Sciatic nerve (tissue), 2 donors: ENCODE results near the gene ELK4. TPM values are rescaled to one million over a fixed set of nuclear protein-coding genes. Genes with fewer than 3 reads are reported as not detected.

Source experiments
- ATAC-seq: fragments of 200-7000 bp; cut with Tn5 transposase; one replicate; pipeline ENCODE4 v1.9.1; 2020; ENCODE audit warnings: mild to moderate bottlenecking, moderate library complexity
- DNase-seq: peaks from one replicate; pipeline ENCODE4 v3.0.0-alpha.2; 2020; ENCODE audit warnings: low spot score
- intact Hi-C: fragments of 100-400 bp; cut with DNase I; formaldehyde crosslinking; loops from one replicate; pipeline ENCODE4 v1.14.2; 2022
- total RNA-seq: library from RNA; stranded (reverse); fragmentation: NEBNext Ultra II Directional; extraction: Animal tissue kit (Norgen Biotek cat#: 25700); gene quantifications from one replicate; pipeline ENCODE4 v1.2.1, GENCODE V29; 2021
- donor health status: DM: no; HTN: no; CAD: no.
- donor health status: DM: no; HTN: no; CAD: no.

Gene ELK4
- total RNA-seq, 1 donor from 2014 or later: 72.1 TPM

DNA sequence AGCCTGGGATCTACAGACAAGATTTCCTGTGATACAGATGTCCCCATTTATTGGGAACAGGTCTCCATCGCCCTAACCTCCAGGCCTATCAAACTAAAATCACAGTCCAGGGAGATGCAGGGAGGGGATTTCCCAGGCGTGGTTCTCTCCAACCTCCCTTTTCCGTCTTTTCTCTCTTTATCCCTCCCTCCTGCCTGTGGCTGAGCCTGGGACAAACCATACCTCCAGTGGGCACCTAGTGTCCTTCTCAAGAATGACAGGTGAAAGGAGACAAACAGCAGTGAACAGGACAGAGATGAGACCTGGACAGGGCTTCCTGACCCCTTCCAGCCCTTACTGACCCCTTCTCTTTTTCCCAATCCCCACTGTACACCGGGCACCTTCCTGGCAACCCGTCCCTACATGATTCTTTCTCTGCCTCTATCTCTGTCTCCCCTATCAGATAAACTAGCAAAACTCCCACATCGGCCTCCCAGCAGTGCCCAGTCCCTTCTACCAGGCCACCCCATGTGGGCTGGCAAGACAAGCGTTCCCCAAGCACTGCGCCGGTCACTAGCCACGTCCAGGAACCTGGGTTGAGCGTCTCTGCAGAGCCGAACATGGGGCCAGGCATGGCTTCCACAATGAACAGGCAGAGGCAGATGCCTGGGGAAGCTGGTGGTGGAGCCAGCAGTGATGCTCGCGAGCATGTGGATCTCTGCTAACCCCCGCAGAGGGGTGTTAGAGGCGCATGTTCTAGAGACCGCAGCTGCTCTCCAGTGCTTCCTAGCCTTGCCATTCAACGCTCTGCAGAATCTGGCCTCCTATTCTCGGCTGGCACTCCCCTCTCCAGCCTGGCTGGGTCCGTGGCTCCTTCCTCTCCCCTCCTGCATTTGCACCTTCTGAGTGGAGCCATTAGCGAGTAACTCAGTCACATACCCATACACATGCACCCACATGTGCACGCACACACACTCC lies 54.7 kb downstream of the ELK4 start:
- DNase-seq: no peak
- no peak for ATAC-seq
- intact Hi-C loops: no loop called here

DNA sequence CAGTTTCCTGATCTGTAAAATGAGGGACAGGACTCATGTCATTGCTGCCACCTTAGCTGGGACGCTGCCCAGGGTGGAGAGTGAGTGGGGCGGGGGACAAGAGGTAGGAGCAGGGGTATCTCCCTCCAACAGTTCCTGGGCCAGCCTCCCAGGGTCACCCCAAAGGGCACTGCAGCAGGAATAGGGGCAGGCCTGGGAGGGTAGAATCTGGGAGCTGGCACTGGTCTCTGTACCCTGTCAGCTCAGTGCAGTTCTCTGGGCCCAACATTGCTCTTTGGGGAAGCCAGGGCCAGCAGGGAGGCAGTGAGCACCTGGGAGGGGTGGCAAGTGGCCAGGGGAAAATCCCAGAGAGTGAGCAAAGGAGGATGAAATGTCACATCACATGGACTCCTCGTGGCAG lies 55.8 kb downstream of the ELK4 start:
- ATAC-seq (no peak), DNase-seq (peak; percentile 51)
- intact Hi-C loops: no loop called here

DNA sequence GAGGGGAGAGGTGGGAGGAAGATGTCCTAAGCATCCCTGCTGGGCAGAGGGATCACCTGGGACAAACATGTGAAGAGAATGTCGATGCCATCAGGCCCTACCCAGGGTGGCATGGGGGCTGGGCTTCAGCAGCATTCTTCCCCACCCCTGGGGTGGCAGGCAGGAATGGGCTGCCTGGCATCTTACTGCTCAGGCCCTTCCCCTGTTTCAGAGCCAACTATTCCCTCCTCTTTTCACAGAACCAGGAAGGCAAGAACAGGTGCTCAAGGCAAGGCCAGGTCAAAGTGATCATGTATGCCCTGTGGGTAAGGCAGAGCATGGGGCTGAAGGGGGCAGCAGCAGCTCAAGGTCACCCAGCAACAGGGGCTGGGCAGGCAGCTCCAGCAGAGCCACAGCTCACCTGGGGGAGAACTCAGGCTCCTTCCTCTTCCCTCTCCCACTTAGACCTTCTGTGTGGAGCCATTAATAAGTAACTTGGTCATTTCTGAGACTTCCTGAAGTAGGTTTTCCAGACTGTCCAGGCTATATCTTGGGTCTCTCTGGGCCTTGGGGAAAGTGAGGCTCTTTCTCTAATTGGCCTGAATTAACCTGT lies 56.4 kb downstream of the ELK4 start:
- ATAC-seq (no peak), DNase-seq (peak; percentile 36)
- intact Hi-C loops: no loop called here

DNA sequence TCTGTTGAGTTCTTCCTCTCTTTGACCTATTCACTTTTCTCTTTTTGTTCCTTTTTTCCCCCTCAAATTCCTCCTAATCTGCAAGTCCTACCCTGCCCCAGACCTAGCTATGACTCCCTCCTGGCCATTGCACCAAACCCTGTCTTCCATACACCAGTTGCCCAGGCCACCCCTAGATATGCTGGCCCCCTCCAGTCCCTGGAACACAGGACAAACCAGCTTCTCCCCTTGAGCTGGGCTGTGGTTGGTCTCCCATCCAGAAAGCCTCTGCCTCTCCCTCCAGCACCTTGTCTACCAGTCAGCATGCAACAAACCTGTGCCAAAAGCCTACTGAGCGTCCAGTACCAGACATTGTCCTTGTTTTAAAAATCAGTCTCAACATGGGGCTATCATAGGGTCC lies 59.4 kb downstream of the ELK4 start:
- DNase-seq: peak; percentile 10
- ATAC-seq: no peak
- intact Hi-C loops: no loop called here

DNA sequence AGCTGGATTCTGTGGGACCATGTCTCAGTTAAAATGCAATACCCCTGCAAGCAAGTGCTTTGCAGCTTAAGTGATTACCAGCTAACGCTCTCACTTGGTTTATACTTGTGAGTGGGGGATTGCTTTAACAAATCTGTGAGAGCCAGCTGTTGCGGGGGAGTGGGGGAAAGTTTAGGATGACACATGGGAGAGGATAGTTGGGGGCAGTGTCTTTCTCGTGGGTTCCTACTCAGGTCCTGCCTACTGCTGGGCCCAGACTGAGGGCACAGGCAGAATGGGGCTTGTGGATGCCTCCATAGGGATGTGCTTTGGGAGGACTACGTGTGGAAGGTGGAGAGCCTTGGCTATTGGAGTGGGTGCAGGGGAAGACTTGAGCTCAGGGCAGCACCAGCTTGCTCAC lies 60.1 kb downstream of the ELK4 start:
- no peak for DNase-seq
- intact Hi-C loops: no loop called here
- ATAC-seq: no peak

DNA sequence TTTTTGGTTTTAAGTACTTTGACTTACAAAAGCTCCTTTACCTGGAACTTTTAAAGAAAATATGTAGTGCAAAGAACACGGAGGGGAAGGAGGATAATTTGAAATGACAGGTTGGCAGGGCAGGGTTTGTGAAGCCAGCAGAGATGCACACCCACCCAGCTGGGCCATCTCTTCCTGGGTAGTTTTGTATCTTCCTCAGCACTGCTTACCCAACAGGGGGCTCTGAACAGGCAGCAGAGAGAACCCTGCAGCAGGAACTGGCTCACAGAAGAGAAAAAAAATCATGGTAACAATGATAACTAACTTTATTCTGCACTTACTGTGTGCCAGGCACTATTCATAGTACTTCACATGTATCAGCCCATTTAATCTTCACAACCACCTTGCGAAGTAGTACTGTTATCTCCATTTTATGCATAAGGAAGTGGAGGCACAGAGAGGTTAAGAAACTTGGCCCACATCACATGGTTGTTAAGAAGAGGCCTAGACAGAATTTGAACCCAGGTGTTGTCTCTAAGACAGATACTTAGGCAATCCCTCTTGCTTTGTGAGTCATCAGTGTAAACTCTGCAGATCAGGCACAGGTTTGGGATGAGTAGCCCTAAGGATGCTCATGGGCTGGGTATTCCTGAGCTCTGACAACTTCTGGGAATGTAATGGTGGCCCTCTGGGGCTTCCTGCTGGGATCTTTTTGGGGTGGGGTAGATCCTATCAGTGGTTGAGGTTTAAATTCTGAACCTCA lies 60.8 kb downstream of the ELK4 start:
- ATAC-seq: no peak

DNA sequence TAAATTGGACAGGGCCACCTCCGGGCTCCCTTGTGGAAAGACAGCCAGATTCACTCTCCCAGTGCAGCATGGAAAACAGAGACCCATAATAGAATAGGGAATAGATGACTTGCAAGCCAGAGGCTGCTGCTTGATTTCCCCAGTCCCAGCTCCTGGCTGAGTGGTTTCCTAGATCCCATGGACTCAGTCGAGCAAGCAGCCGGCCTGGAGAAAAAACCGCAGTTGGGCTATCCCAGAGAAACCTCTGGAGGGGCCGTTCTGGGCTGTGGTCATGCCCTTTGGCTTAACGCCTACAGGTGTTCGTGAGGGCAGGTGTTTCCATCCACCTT lies 61.7 kb downstream of the ELK4 start:
- intact Hi-C loops: no loop called here
- peak; percentile 54 for DNase-seq
- no peak for ATAC-seq

More for the DNA sequence above, 60.8 kb downstream of the ELK4 start:
- intact Hi-C loops: no loop called here
- no peak for DNase-seq

DNA sequence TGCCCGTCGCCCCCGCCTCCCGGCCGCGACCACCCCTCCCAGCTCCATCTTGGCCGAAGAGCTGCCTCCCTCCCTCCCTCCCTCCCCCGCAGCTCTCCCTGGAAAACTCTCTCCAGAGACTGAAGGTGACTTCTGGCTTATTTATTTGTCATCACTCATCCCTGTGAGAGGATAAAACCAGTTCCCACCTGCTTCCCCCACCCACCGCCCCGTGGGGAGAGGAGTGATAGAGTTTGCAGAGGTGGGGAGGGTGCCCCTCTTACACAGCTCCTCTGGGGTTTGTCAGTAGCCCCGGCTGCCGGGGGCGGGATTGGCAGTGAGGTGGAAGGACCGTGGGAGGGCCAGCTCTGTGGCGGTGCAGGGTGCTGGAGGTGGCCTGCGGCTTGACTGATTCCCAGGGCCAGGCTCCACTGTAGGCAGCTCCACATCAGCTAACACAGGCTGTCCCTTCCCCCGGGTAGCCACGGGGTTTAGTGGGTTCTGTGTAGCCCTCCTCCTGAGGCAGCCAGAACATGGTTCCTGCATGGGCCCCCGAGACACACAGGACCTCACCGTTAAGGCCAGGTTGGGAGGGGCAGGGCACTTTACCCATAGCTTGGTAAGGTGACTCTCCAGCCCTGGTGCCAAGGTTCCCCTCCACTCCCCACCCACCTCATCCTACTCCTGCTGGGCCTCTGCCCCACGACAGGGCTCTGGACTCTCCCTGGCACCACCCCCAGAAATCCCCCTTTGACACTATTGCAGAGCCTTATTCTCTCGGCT lies 62.2 kb downstream of the ELK4 start:
- ATAC-seq: peak; percentile 22
- DNase-seq: peak; percentile 46
- intact Hi-C loops: no loop called here

DNA sequence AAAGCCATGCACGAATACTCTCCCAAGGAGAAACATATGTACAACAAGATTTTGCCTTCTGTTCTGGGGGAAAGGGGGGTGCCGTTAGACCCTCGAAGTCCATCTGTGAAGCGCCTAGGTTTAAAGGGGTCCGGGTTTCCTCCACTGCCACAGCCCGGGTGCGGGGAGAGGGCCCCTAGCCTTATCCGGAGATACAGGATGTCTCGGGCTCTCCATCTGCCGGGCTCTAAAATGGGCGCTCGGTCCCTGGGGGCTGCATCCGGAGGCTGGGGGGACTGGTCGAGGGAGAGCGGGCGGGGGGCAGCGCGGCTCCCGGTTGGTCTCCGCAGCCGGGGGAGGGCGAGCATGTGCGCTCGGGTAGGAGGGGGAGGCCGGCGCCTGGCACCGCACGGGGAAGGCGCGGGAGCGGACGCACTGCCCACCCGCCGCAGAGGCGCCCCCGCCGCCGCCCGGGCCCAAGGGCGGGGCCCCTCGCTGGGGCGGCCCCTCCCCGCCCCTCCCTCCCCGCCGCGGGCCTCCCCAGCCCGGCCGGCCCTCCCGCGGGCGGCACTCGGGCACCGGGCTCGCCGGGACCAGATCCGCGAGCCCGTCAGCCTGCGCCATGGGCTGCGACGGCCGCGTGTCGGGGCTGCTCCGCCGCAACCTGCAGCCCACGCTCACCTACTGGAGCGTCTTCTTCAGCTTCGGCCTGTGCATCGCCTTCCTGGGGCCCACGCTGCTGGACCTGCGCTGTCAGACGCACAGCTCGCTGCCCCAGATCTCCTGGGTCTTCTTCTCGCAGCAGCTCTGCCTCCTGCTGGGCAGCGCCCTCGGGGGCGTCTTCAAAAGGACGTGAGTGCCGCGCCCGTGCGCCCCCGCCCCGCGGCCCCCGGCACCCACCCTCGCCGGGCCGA lies 63.1 kb downstream of the ELK4 start:
- ATAC-seq (no peak), DNase-seq (peak; percentile 48)
- intact Hi-C loops: no loop called here

DNA sequence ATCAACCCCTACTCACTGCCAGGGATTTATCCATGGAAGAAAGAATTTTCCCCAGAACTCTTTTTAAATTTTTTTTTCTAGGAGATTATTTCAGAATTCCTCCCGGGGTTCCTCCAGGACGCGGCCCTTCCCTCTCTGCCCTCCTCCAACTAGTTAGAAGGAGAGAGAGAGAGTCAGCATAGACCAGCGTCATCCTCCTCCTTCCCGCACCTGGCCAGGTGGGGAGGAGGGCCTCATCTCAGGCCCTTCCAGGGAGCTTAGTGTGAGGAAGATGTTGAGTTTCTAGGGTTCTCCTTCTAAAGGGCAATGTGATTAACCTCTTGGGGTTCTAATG lies 63.7 kb downstream of the ELK4 start:
- intact Hi-C loops: no loop called here
- DNase-seq: peak; percentile 13
- ATAC-seq: no peak

DNA sequence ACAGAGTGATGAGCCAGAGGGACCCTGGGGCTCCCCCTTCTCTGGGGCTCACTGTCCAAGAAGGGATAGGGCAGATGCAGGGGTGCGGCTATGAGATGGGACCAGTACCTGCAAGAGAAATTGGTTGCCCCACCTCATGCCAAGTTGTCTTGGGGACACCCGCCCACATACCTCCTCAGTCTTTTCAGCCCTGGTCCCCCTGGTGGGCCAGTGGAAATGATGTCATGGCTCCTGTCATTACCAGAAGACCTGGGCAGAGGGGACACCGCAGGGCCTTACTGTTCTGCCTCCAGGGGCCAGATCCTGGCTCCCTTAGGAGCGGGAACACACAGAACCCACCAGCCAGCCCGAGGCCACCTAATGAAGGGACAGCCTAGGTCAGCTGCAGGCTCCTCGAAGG lies 64.1 kb downstream of the ELK4 start:
- intact Hi-C loops: no loop called here
- DNase-seq (peak; percentile 38), ATAC-seq (no peak)

DNA sequence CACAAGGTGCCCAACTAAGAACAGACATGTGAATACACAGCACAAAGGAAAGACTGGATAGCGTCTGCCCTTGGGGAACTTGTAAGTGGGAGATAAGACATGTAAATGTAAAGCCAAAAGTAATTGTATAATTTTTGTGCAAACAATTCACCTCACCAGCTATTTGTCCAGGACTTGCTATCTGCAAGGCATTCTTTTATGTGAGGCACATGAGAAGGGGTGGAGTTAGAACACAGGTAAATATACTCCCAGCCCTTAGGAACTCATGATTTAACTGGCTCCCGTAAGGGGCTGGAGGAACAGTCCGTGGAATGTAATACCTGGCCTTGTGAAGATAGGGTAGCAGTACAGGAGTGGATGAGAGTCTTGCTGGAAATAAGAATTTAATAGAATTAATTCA lies 66.0 kb downstream of the ELK4 start:
- DNase-seq (no peak), ATAC-seq (no peak)
- intact Hi-C loops: no loop called here

DNA sequence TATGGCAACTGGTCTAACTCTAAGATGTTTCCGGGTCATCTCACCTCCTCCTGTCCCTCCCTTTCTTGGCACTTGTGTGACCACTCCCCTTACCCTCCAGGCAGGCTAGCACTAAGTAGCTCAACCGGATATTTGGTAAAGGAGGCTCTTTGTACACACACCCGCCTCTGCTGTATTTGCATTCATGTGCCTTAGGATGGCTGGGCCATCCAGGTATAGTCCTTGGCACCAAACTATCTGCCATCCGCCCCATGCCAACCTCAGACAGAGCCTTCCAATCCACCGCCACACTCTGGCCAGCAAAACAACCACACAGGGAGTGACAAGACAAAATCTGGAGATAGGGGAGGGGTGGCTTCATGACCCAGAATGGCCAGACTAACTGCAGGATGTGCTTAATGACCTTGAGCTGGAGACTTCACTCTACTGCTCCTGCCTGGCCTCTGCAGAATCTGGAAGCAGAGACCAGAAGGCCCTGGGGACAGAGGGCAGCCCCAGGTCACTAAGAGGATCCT lies 67.8 kb downstream of the ELK4 start:
- ATAC-seq (no peak), DNase-seq (peak; percentile 15)
- intact Hi-C loops: no loop called here

DNA sequence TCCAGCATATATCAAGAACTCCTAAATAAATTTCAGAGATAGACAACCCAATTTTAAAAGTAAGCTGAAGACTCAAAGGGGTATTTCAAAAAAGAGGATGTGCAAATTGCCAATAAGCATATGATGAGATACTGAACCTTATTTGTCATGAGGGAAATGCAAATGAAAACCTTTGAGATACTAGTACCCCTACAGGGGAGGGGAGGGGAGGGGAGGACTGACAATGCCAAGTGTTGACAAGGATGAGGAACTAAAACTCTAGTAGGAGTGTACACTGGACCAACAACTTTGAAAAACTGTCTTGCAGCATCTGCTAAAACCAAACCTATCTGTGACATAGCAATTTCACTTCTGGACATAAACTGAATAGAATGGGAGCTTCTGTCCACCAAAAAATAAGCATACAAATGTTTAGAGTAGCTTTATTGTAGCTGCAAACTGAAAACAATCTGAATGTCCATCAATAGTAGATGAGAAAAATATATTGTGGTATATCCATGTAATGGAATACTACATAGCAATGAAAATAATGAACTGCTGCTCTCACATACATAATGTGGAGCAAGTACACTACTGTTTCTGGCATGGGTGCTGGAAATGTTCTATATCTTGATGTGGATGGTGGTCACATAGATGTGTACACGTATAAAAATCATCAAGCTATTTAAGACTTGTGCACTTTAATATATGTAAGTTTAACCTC lies 70.2 kb downstream of the ELK4 start:
- DNase-seq (no peak), ATAC-seq (no peak)
- intact Hi-C loops: no loop called here
